GM12878 (cell line): Measurements from ENCODE around the gene BTBD9. TPM values are rescaled to one million over a fixed set of nuclear protein-coding genes. Genes with fewer than 3 reads are reported as not detected.

Experiments used
- ATAC-seq: fragments of 200-7000 bp; cut with Tn5 transposase; 3 replicates; pipeline ENCODE4 v1.9.1; 2020; ENCODE audit warnings: mild to moderate bottlenecking, moderate library complexity
- BruUV-seq: library from RNA; stranded (reverse); fragments of 400-500 nt; replicated peaks from 2 replicates; lab custom pipeline; 2021; lab: Mats Ljungman, UMichigan
- CTCF ChIA-PET: fragments of 300-600 bp; sonication (Branson Sonifier 250); formaldehyde crosslinking; extraction: SDS; loops from one replicate; lab custom pipeline; 2021; ENCODE audit warnings: inconsistent platforms; lab: Yijun Ruan, JAX
- POLR2A ChIA-PET: fragments of 350-600 bp; formaldehyde crosslinking; extraction: SDS; loops from one replicate; lab custom pipeline; 2021; ENCODE audit warnings: inconsistent platforms; lab: Charles Lee
- RAD21 ChIA-PET: fragments of 300-600 bp; sonication (Branson Sonifier 250); formaldehyde crosslinking; loops from one replicate; lab custom pipeline; 2023; ENCODE audit warnings: antibody characterized with exemption; ENCODE audit not compliant: unreplicated experiment; lab: Charles Lee
- SMC1A ChIA-PET: fragments of 300-600 bp; sonication (Branson Sonifier 250); formaldehyde crosslinking; loops from one replicate; lab custom pipeline; 2023; ENCODE audit not compliant: unreplicated experiment, uncharacterized antibody; lab: Charles Lee
- DNase-seq: peaks from one replicate; pipeline ENCODE4 v3.0.0-alpha.2; 2011; ENCODE audit warnings: low read depth, low spot score
- FAIRE-seq: peaks from 3 replicates; lab custom pipeline; 2011; peaks lifted over from hg19 to GRCh38; lab: Jason Lieb, UNC
- H2AFZ ChIP-seq: 2 replicates; pipeline ENCODE4 v1.6.0; 2011; ENCODE audit warnings: low read depth, low read length, control low read depth; ENCODE audit not compliant: control insufficient read depth
- H3K27ac ChIP-seq: 2 replicates; pipeline ENCODE4 v1.5.1; 2011; ENCODE audit warnings: control low read depth; ENCODE audit not compliant: control insufficient read depth, insufficient read depth
- H3K27me3 ChIP-seq, 2 experiments: replicated peaks in 1 of 2; 2 replicates each; pipeline versions ENCODE4 v1.6.0 to v1.6.1; 2011; ENCODE audit warnings: low read length in 1 of 2; ENCODE audit not compliant: control insufficient read depth in 2 of 2, insufficient read depth in 2 of 2
- H3K36me3 ChIP-seq, 2 experiments: 2 replicates each; pipeline ENCODE4 v1.5.1; 2011; ENCODE audit warnings: low read length in 1 of 2; ENCODE audit not compliant: control insufficient read depth in 2 of 2, insufficient read depth in 2 of 2
- H3K4me1 ChIP-seq: 2 replicates; pipeline ENCODE4 v1.6.1; 2011; ENCODE audit warnings: mild to moderate bottlenecking, low read length, moderate library complexity, mixed read lengths; ENCODE audit not compliant: control insufficient read depth, insufficient read depth
- H3K4me2 ChIP-seq: 2 replicates; pipeline ENCODE4 v1.6.0; 2011; ENCODE audit warnings: control low read depth; ENCODE audit not compliant: control insufficient read depth, insufficient read depth
- H3K4me3 ChIP-seq: fragments of 200-600 bp; sonication (generic); 2 replicates; pipeline ENCODE4 v1.5.1; 2016
- H3K79me2 ChIP-seq: 2 replicates; pipeline ENCODE4 v1.6.0; 2011; ENCODE audit warnings: low read length; ENCODE audit not compliant: control insufficient read depth, insufficient read depth
- H3K9ac ChIP-seq: 2 replicates; pipeline ENCODE4 v1.8.0; 2011; ENCODE audit warnings: low read length, control low read depth, mixed read lengths; ENCODE audit not compliant: control insufficient read depth, insufficient read depth
- H3K9me3 ChIP-seq: replicated peaks from 3 replicates; pipeline ENCODE4 v1.5.1; 2011; ENCODE audit warnings: mild to moderate bottlenecking, low read length; ENCODE audit not compliant: control insufficient read depth, insufficient read depth
- H4K20me1 ChIP-seq: 2 replicates; pipeline ENCODE4 v1.6.0; 2011; ENCODE audit not compliant: control insufficient read depth, insufficient read depth
- ETV6 ChIP-seq, 2 experiments: fragments of 450-650 bp in 1 of 2; IDR thresholded peaks in 1 of 2; conservative IDR thresholded peaks in 1 of 2; 2 replicates each; pipeline ENCODE4 v1.6.1; 2014; ENCODE audit warnings: antibody characterized with exemption in 1 of 2, borderline replicate concordance in 1 of 2, low read depth in 1 of 2, mild to moderate bottlenecking in 1 of 2, moderate library complexity in 1 of 2
- FOXK2 ChIP-seq: fragments of 450-650 bp; IDR thresholded peaks from 2 replicates; pipeline ENCODE4 v1.6.1; 2017; ENCODE audit warnings: mild to moderate bottlenecking, moderate library complexity
- KDM1A ChIP-seq: fragments of 200-600 bp; sonication (generic); IDR thresholded peaks from 2 replicates; pipeline ENCODE4 v1.6.1; 2016; ENCODE audit warnings: borderline replicate concordance
- NFXL1 ChIP-seq: fragments of 450-650 bp; IDR thresholded peaks from 2 replicates; pipeline ENCODE4 v1.6.1; 2017; ENCODE audit warnings: antibody characterized with exemption, mild to moderate bottlenecking, borderline replicate concordance
- RFX5 ChIP-seq: IDR thresholded peaks from 2 replicates; pipeline ENCODE4 v1.6.1; 2011; ENCODE audit warnings: low read depth, low read length, improper control_type of control experiment
- SMC3 ChIP-seq: IDR thresholded peaks from 2 replicates; pipeline ENCODE4 v1.6.1; 2011; ENCODE audit warnings: low read length, improper control_type of control experiment, borderline replicate concordance
- SPI1 ChIP-seq: IDR thresholded peaks from 2 replicates; pipeline ENCODE4 v1.6.1; 2011; ENCODE audit warnings: low read depth, mild to moderate bottlenecking, low read length, moderate library complexity, borderline replicate concordance; ENCODE audit not compliant: insufficient read depth
- SREBF2 ChIP-seq: IDR thresholded peaks from 2 replicates; pipeline ENCODE4 v1.6.1; 2012; ENCODE audit warnings: mild to moderate bottlenecking, low read length
- STAT1 ChIP-seq: fragments of 450-650 bp; conservative IDR thresholded peaks from 2 replicates; pipeline ENCODE4 v1.6.1; 2014; ENCODE audit warnings: antibody characterized with exemption, mild to moderate bottlenecking
- ZBTB33 ChIP-seq: fragments of 450-650 bp; IDR thresholded peaks from 2 replicates; pipeline ENCODE4 v1.6.1; 2017; ENCODE audit warnings: mild to moderate bottlenecking
- WGBS: methylation state at CpG from one replicate; pipeline ENCODE4 v1.1.6; 2016; ENCODE audit warnings: low lambda C conversion rate; ENCODE audit not compliant: insufficient replicate concordance, insufficient coverage; ENCODE audit errors: missing lambda C conversion rate; 5-methylcytosine and 5-hydroxymethylcytosine counted together
- in situ Hi-C: fragments of 300-500 bp; cut with MboI; formaldehyde crosslinking; loops from 9 replicates; pipeline ENCODE4 v1.14.3; 2018; ENCODE audit warnings: mixed read lengths
- intact Hi-C: fragments of 100-400 bp; cut with micrococcal nuclease; formaldehyde crosslinking; loops from one replicate; pipeline ENCODE4 v1.14.2; 2022; ENCODE audit not compliant: unreplicated experiment
- polyA plus RNA-seq, 11 experiments: library from polyadenylated mRNA; depleted of rRNA in 4 of 11; unstranded in 6 of 11; stranded (reverse) in 5 of 11; fragments of >200 nt; fragmentation: Nextera tagmentation in 4 of 11; fragmentation: Illumina TruSeq in 1 of 11; extraction: Ambion mirVana in 4 of 11; extraction: Trizol in 1 of 11; gene quantifications; 1 replicate in 1 of 11; 2 replicates in 10 of 11; pipeline versions ENCODE4 v1.2.1 to v1.2.3, GENCODE V29; 2011 to 2016; ENCODE audit warnings: inconsistent platforms in 2 of 11, missing spikeins in 2 of 11, low read depth in 1 of 11
- total RNA-seq, 4 experiments: library from RNA; depleted of rRNA in 3 of 4; stranded (reverse); fragments of >200 nt in 3 of 4; fragmentation: Illumina TruSeq in 1 of 4; extraction: Trizol in 1 of 4; gene quantifications; 2 replicates each; pipeline versions ENCODE4 v1.2.1 to v1.2.3, GENCODE V29; 2013 to 2021

The BTBD9 gene
- total and polyA plus RNA-seq, 10 of the 15 experiments (the other 5 are each of a cell fraction or from before 2014, with no cell fraction given), result 0.22 to 8.6 (median 4.6) TPM

DNA sequence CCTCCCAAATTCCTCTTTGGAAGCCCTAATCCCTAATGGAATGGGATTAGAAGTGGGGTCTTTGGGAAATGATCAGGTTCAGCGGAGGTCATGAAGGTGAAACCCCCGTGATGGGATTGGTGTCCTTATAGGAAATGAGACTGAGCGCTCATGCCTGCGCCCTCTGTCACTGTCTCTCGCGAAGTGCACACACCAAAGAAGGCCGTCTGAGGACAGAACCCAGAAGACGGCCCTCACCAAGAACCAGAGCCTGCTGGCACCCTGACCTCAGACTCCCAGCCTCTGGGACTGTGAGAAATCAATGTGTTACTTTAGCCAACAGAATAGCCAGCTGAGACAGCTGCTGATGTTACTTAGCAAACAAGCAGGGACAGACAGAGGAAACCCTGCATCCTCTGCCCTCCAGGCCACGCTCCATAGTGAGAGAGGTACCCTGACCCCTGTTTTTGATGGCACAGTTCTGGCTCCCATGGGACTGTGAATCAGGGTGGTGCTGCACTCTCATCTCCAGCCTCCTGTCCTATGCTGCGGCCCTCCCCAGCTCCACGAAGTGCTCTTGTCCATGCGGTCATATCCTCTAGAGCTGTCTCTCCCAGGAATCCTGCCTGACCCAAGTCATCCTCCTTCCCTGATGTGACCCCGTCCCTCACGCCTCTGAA, 450.9 kb downstream of the BTBD9 start (continued):
- TF ChIP-seq SMC3, result no peak
- no peak for TF ChIP-seq NFXL1

DNA sequence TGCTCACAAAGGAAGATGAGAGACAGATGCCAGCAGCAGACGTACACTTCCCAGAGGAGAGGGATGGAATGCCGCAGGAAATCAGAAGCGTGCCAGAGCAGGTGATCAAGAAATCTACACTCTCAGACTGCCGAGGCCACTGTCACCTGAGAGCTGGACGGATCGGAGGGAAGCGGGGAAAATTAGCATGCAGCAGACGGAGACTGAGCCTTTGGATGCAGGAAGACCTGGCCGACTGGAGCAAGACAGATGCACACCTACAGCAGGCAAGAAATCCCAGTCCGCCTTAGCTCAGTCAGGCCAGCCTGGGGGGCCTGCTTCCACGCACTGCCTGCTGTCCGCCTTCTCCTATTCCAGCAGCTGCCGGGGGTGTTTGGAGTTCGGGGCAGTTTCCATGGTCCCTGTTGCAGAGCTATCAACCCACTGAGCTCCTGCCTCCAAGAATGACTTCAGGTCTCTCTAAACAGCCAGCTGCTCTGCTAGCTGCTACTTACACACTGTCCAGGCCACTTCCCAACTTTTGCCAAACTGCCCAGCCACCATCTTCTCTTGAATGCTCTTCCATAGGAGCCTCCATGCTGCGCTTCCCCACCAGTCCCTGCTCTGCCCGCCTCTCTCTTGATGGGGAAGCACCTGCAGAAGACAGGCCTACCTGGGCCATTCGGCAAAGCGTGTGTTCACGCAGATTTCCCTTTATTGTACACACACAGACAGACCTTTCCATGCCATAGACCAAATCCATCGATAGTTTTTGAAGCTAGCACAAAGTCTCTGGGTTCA, 451.7 kb downstream of the BTBD9 start:
- TF ChIP-seq ZBTB33, result no peak
- no peak for TF ChIP-seq SREBF2
- TF ChIP-seq STAT1, result no peak
- no peak for TF ChIP-seq SPI1
- TF ChIP-seq FOXK2, result no peak
- no peak for TF ChIP-seq KDM1A
- TF ChIP-seq ETV6 (conservative IDR thresholded peaks at IDR 0.05 in 1 of 2, IDR thresholded peaks at IDR 0.05 in 1 of 2; ENCODE audit: borderline replicate concordance in 1 of 2, low read depth in 1 of 2), result no peak
- TF ChIP-seq RFX5, result no peak
- SMC1A ChIA-PET, result no interaction called here
- Histone ChIP-seq H3K9me3 (no peaks in the 10 kb centered on the region), H3K36me3 (no peaks in the 10 kb centered on the region; a peak in 1 of 4 replicates), H3K9ac (no peak overlapping the region), H3K27ac (no peak overlapping the region), H3K4me3 (no peak overlapping the region), H3K4me2 (no peak overlapping the region), H3K27me3 (no peaks in the 10 kb centered on the region), H3K79me2 (no peaks in the 10 kb centered on the region), H3K4me1 (no peaks in the 10 kb centered on the region), H2AFZ (no peak overlapping the region), H4K20me1 (no peaks in the 10 kb centered on the region)
- ATAC-seq (no peak), FAIRE-seq (no peak), DNase-seq (no peak)
- POLR2A ChIA-PET, result no interaction called here
- BruUV-seq, result no TSS peak
- RAD21 ChIA-PET, result no interaction called here
- in situ Hi-C loops (no loop called here), intact Hi-C loops (no loop called here)
- 92% methylated on average over 20 of the region's 20 CpGs for WGBS
- CTCF ChIA-PET, result no interaction called here
